Measurements from ENCODE around the gene WWOX.
A peak's percentile ranks its signal among the peaks of the same experiment; 100 is the strongest.
"Not testable (repeated sequence)": the region's sequence is repeated elsewhere in the genome, so short reads cannot be mapped to it uniquely, and the experiment has no call there.

WWOX gene

GRCh38 chr16:78099271-78100111 is at the start of gene WWOX:
Gene WWOX, plus strand, starts transcription at chr16:78099654.
- peak; percentile 98 for DNase-seq

- DNase-seq, result no peak
These were observed 48.6 kb upstream of the WWOX start for GRCh38 chr16:78050734-78051400.

- peak; percentile 48 for DNase-seq
These were observed 41.5 kb upstream of the WWOX start for GRCh38 chr16:78057803-78058564.

- DNase-seq, result not testable (repeated sequence)
These were observed 39.6 kb upstream of the WWOX start for GRCh38 chr16:78059806-78060205.

- no peak for DNase-seq
These were observed 39.2 kb upstream of the WWOX start for GRCh38 chr16:78060295-78060694.

- no peak for DNase-seq
These were observed 38.6 kb upstream of the WWOX start for GRCh38 chr16:78060809-78061208.

GRCh38 chr16:78065319-78065718 is 34.1 kb upstream of the WWOX start:
- DNase-seq, result no peak

GRCh38 chr16:78069913-78070312 is 29.5 kb upstream of the WWOX start:
- DNase-seq, result no peak

- DNase-seq, result no peak
These were observed 27.2 kb upstream of the WWOX start for GRCh38 chr16:78072275-78072674.

- DNase-seq, result no peak
These were observed 23.7 kb upstream of the WWOX start for GRCh38 chr16:78075800-78076199.

GRCh38 chr16:78081341-78081740 is 18.1 kb upstream of the WWOX start:
- no peak for DNase-seq

- peak; percentile 47 for DNase-seq
These were observed 8.0 kb upstream of the WWOX start for GRCh38 chr16:78091419-78091818.

GRCh38 chr16:78092758-78093157 is 6.7 kb upstream of the WWOX start:
- DNase-seq, result no peak

GRCh38 chr16:78094166-78094565 is 5.3 kb upstream of the WWOX start:
- DNase-seq, result peak; percentile 38

- DNase-seq, result no peak
These were observed 4.5 kb upstream of the WWOX start for GRCh38 chr16:78094998-78095397.

GRCh38 chr16:78096386-78096785 is 3.1 kb upstream of the WWOX start:
- DNase-seq, result no peak

- no peak for DNase-seq
These were observed 1.9 kb upstream of the WWOX start for GRCh38 chr16:78097548-78097947.

- DNase-seq, result no peak
These were observed 1.4 kb upstream of the WWOX start for GRCh38 chr16:78098087-78098486.

GRCh38 chr16:78098595-78099270 is 721 bp upstream of the WWOX start:
- DNase-seq, result peak; percentile 18

GRCh38 chr16:78100112-78100467 is 636 bp downstream of the WWOX start:
- no peak for DNase-seq

- DNase-seq, result no peak
These were observed 2.7 kb downstream of the WWOX start for GRCh38 chr16:78102122-78102660.

- DNase-seq, result no peak
These were observed 3.4 kb downstream of the WWOX start for GRCh38 chr16:78102865-78103264.

GRCh38 chr16:78105517-78105916 is 6.1 kb downstream of the WWOX start:
- DNase-seq, result no peak
